Breast epithelium (tissue), 3 donors: Measurements from ENCODE around the gene NCBP3.
A peak's percentile ranks its signal among the peaks of the same experiment; 100 is the strongest.

Experiments
- CTCF ChIP-seq, 3 donors: fragments of 450-650 bp; IDR thresholded peaks; one replicate each; pipeline ENCODE4 v1.5.1; 2016 to 2017; ENCODE audit warnings: antibody characterized with exemption in 3 of 3, mild to moderate bottlenecking in 3 of 3, moderate library complexity in 3 of 3
- POLR2A ChIP-seq: fragments of 450-650 bp; IDR thresholded peaks from one replicate; pipeline ENCODE4 v1.6.1; 2016; ENCODE audit warnings: antibody characterized with exemption, mild to moderate bottlenecking, moderate library complexity
- POLR2AphosphoS5 ChIP-seq, 3 donors: sonication (generic); formaldehyde crosslinking; IDR thresholded peaks; one replicate each; pipeline ENCODE4 v1.6.1; 2017; ENCODE audit warnings: antibody characterized with exemption in 3 of 3

DNA sequence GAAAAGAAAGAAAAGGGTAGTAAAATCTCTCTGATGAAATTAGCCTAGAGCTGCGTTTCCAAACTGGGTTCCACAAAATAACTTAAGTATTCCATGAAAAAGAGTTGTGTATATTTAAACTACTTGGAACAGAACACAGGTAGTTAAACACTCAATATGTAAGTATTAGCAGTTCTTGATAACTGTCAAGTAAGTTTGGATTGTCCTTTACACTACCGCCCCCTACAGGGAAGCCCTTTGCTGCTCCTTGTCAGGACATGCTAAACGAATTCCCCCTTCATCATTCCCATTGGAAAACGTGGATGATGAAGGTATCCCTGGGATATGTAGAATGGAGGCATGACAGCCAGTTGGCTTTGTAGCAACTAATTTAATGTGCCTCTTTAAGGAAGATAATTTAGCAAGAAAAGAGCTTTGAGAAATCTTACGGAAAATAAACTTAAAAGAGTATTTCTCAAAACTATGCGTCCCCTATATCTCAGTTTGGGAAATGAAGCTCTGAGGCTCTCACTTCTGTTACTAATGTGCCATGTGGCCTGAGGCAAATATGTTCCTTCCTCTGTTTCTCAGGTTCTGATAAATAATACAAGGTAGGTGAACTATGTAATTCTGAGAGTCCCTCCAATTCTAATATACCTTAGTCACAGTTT lies 18.8 kb downstream of the NCBP3 start:
- TF ChIP-seq POLR2A: no peak
- peak in 1 of 3 donors; percentile 33 for TF ChIP-seq CTCF (IDR thresholded peaks at IDR 0.05)
- no peak for TF ChIP-seq POLR2AphosphoS5 (IDR thresholded peaks at IDR 0.05)
